GM19395 (cell line): Measurements from ENCODE around the gene INTU.
"Not testable (repeated sequence)": the region's sequence is repeated elsewhere in the genome, so short reads cannot be mapped to it uniquely, and the experiment has no call there.

Source experiments
- ATAC-seq: cut with Tn5 transposase; IDR thresholded peaks from one replicate; pipeline ENCODE4 v1.9.1; 2021; ENCODE audit warnings: mild to moderate bottlenecking, moderate library complexity; ENCODE audit not compliant: unreplicated experiment

Gene INTU

DNA sequence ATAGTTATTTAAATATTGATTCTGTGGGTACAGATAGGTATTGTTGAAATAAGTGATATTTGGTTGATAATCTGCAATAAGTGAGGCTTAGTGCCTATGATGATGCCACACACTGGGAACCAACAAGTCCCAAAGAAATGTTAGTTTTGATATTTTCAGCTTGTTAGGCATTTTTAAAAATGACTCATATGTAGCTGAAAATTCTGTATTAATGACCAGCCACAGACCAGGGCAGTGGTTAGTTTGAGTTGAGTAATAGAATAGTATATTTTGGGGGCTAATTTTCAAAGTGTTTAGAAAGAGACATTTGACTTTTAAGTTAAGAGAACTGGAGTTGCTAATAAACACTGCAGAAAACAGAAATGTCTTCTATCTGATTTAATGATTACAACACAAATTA is 9.4 kb downstream of the INTU start:
- ATAC-seq, result no peak

DNA sequence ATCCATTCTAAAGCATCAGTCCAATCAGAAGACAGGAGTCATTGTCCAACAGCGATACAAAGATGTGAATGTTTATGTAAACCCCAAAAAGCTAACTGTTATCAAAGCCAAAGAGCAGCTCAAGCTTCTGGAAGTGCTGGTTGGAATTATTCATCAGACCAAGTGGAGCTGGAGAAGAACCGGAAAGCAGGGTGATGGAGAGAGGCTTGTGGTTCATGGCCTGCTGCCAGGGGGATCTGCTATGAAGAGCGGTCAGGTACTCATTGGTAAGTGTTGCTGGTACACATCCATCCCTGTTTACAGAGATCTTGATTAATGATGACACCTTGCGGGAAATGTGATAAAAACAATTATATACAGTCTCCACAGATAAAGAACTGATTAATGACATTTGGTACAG is 11.0 kb downstream of the INTU start:
- no peak for ATAC-seq

DNA sequence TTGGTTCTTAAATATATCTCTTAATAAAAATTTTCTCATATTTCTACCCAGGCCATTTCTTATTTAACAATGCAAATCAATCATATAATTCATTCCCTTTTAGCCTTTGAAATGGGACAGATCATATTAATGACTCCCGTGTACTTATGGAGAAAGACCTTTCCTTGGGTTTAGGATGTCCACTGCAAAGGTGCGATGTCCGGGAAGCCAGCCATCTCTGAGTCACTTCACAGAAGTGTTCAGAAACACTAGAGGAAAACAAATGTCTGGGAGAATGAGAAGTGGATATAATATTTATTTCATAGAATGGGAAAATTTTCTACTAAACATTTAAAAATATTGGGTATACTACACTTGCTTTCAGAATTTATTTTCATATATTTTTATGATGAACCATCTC is 15.3 kb downstream of the INTU start:
- no peak for ATAC-seq

DNA sequence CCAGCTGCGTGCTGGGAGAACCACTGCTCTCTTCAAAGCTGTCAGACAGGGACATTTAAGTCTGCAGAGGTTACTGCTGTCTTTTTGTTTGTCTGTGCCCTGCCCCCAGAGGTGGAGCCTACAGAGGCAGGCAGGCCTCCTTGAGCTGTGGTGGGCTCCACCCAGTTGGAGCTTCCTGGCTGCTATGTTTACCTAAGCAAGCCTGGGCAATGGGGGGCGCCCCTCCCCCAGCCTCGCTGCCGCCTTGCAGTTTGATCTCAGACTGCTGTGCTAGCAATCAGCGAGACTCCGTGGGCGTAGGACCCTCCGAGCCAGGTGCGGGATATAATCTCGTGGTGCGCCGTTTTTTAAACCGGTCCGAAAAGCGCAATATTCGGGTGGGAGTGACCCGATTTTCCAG is 22.8 kb downstream of the INTU start:
- ATAC-seq, result not testable (repeated sequence)

DNA sequence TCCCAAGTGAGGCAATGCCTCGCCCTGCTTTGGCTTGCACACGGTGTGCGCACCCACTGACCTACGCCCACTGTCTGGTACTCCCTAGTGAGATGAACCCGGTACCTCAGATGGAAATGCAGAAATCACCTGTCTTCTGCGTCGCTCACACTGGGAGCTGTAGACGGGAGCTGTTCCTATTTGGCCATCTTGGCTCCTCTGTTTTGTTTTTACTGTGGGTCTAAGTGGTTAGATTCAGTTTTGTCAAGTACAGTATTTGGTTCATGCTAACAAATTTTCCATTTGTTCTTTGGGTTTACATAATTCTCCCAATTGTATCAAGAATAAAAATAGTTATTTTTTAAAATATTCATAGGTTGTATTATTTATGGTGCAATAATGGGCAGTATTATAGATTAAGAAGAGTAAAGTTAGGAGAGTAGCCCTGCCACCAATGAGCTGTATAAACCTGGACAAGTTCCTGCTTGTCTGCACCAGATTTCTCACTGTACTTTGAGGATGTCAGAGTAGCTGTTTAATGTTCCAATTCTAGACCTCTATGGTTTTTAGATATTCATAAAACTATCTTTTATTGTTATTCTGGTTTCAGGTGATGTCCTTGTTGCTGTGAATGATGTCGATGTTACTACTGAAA is 23.4 kb downstream of the INTU start:
- no peak for ATAC-seq

DNA sequence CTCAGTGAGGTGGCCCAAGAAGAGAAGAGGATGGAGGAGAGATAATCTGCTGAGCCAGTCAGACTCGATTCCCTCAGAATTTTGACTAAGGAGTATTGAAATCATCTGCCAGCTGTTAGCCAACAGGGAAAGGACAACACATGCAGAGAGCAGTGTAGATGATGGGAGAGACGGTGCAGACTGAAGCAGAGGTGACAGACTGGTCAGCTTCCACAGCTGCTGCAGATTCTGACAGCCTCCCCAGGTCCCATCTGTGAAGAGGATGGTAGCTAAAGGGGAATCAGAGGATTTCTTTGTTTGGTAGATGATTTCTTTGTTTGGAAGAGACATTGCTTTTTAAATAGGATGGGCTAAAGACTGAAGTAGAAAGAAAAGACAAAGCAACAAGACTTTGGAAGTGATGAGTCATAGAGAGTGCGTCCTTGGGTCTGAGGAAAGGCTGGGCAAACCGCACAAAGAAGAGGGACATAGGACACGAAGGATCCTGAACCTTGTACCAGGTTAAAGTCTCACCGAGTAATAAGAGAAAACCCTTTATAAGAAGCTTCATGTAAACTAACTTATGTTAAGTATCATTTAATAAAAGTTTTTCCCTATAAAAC is 27.6 kb downstream of the INTU start:
- ATAC-seq, result no peak

DNA sequence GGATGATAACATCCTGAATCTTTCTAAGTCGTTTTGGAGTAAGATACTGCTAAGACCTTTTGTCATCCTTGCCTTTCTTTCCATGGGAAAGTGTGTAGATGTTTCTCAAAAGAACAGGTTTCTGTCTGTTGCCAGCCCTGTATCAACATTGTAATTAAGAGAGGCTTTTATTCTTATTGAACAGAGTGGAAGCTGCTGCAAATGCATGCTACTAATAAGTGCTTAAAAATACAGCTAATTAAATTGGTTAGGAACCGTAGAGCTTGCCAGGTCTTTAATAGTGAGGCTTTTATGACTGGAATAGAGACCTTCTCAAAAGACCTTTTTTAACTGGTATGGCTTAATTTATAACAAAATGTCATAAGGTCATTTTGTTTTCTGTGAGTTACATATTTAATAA is 34.4 kb downstream of the INTU start:
- no peak for ATAC-seq

DNA sequence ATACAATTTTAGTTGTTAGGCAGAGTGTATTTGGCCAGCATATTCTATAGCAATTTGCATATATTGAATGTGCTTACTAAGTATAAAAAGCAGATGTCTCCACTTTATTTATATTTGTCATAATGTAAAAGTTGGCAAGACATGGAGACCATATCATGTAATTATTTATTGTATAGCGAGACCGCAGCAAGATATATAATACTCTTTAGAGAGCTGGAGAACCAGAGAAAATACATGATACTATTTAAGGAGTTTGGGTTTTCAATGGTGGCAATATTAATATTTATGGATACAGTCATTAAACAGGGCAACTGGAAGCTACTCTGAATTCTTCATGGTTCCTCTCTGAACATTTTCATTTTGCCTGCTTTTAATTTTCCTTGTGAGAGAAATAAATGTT is 35.0 kb downstream of the INTU start:
- no peak for ATAC-seq

DNA sequence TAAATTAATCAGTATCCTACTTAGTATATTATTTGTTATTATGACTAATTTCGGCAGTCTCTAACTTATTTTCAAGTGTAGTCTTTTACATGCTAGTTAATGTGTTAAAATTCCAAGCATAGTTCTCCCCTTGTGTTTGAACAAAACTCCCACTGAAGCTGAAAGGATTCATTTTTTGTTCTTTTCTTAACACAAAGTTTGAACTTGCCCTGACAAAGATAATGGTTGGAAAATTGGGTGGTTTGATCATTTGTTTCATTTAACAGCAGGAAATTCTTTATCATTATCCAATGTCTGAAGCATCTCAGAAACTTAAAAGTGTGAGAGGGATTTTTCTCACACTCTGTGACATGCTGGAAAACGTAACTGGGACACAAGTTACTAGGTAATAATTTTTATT is 36.0 kb downstream of the INTU start:
- ATAC-seq, result no peak

DNA sequence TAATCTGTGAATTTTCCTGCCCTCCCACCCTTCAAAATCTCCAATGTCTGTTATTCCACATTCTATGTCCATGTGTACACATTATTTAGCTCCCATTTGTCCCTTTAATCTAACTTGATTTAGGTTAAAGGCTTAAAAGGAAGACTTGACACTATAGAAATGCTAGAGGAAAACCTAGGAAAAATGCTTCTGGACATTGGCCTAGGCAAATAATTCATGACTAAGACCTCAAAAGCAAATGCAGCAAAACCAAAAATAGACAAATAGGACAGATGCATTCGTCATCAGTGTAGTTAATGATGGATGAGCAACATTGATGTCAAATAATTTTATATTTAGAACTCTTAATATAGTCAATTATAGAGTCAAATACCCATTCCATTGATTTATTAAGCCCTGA is 36.9 kb downstream of the INTU start:
- no peak for ATAC-seq

DNA sequence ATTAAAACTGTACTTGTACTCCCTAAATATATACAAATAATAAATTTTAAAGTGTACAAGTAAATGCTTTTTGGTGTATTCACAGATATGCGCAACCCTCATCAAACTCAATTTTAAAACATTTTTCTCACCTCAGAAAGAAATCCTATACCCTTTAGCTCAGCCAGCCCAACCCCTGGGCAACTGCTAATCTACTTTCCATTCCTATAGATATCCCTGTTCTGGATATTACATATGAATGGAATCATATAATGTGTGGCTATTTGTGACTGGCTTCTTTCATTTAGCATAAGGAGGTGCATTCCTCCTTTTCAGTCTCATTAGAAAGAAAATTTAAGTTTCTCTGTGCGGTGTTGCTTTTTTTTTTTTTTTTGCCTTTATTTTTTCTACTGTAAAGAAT is 39.4 kb downstream of the INTU start:
- ATAC-seq, result no peak

DNA sequence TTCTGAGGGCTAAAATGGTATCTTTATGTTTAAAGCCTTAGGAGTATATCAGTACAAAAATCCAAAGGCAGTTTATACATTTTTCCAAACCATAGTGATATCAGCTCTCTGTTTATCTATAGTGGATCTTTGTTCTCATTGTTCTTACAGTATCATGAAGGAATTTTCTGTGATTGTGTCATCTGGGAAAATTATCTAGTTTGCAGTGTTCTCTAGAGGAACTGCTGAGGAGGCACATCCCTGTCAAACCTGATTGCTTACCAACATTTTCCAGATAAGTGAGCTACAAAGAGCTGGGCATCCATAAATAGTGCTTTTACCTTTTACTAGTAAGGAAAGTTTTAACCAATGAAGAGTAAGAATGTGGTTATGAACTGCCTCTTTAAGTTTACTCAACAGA is 52.5 kb downstream of the INTU start:
- ATAC-seq, result no peak

DNA sequence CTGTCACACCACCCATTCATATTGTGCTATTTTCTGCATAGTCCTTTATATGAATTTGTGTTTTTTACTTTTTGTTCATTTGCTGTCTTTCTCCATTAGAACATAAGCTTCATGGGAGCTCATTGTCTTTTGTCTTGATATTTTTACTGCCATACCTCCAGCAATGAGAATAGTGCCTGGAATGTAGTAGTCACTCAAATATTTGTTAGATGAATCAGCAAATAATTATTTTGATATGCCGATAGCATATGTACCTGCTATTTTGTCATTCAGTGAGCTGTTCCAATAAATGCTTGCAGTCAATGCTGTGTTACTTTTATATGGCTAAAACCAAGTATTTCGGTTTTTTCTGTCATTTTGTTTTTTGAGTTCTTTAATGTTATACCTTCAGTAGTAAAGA is 53.9 kb downstream of the INTU start:
- no peak for ATAC-seq

DNA sequence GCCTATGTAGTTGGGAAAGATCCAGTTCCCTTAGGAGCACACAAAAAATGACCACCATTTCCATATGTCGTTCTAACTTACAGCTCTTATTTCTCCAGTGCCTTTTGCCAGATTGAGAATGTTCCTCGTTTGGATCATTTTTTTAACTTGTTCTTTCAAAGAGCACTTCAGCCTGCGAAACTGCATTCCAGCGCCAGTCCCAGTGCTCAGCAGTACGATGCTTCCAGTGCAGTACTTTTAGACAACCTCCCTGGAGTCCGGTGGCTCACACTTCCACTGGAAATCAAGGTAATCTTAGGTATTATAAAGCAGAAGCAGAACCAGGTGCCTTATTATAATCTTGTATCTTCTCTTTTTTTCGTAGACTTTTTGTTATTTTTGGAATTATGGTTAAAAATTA is 54.8 kb downstream of the INTU start:
- ATAC-seq, result no peak

DNA sequence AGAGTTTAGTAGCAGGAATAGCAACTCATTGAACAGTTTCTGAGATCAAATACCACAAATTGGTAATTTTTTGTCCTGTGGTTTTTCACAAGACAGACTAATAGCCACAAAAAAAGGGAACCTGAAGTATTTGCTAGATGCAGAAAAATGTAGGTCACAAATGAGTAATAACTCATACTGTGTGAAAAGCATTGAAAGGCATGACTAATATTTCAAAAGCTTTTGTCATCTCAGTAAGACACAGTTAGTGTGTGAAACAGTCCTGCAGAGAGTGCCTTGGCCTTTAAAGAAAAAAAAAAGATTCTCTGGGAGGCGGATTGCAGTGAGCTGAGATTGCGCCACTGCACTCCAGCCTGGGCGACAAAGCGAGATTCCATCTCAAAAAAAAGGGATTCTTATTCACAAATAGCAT is 66.0 kb downstream of the INTU start:
- peak; percentile 100 for ATAC-seq

DNA sequence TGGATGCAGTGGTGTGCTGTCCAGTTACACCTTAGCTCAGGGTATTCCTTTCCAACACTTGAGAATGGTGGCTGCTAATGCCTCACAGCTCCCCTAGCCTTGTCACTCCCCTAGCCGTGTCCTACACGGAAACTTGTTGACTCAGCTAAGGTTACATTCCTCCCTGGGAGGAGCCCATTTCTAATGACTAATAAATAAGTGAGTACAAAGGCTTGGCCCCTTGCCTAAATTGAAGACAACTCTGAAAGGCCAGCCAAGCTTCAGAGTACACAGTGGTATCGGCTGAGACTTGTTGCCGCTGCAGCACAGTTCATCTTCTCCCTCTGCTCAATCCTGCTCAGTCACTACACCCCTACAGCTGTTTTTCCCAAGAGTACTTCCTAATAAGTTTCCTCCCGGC is 76.2 kb downstream of the INTU start:
- ATAC-seq, result no peak

DNA sequence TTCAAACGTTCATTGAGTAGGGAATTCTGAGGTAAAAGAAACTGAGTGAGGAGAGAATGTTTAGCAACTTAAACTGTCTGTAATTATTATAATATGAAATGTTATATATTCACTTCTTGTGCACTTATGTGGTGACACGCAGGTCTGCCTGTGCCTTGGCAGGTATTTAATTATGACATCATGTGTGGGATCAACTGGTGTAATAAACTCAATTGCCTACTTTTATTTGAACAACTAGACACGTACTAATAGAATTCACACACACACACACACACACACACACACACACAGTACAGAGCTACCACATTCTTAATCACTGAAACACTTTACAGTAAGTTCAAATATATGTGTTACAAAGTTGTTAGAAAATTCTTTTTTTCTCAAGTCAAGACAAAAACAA is 76.7 kb downstream of the INTU start:
- no peak for ATAC-seq

DNA sequence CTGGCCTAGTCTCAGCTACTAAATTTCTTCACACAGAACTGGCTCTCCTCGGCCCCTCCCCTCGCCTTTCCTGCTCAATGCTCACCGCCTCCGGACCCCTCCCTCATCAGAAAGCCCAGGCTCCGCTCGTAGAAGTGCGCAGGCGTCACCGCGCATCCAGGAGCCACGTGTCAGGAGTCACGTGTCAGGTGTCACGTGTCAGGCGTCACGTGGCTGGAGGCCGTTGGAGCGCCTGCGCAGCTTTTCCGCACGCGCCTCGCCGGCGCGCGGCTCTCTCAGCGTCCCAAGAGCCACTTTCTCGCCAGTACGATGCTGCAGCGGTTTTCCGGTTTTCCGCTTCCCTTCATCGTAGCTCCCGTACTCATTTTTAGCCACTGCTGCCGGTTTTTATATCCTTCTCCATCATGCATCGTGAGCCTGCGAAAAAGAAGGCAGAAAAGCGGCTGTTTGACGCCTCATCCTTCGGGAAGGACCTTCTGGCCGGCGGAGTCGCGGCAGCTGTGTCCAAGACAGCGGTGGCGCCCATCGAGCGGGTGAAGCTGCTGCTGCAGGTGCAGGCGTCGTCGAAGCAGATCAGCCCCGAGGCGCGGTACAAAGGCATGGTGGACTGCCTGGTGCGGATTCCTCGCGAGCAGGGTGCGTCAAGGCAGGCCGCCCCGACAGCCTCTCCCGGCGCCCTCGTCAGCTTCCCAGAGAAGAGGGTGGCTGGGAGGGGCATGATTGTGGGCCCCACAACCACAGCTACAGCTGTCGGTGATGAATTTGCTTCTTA is 97.6 kb downstream of the INTU start, which contains the start of gene SLC25A31:
Gene SLC25A31 (plus strand): TSS at position 259 of the 772 bp plus-strand sequence. CDS start 146 bp downstream, at position 405.
- ATAC-seq, result no peak

DNA sequence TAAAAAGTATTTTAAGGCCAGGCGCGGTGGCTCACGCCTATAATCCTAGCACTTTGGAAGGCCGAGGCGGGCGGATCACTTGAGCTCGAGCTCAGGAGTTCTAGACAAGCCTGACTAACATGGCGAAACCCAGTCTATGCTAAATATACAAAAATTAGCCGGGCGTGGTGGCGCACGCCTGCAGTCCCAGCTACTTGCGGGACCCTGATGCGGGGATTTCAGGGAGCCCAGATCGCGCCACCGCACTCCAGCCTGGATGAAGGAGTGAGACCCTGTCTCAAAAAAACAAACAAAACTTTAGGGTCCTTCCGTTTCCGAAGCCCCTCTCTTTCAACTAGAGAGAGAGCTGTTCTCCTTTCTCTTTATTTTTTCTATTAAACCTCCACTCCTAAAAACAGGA is 98.6 kb downstream of the INTU start:
- ATAC-seq, result no peak

DNA sequence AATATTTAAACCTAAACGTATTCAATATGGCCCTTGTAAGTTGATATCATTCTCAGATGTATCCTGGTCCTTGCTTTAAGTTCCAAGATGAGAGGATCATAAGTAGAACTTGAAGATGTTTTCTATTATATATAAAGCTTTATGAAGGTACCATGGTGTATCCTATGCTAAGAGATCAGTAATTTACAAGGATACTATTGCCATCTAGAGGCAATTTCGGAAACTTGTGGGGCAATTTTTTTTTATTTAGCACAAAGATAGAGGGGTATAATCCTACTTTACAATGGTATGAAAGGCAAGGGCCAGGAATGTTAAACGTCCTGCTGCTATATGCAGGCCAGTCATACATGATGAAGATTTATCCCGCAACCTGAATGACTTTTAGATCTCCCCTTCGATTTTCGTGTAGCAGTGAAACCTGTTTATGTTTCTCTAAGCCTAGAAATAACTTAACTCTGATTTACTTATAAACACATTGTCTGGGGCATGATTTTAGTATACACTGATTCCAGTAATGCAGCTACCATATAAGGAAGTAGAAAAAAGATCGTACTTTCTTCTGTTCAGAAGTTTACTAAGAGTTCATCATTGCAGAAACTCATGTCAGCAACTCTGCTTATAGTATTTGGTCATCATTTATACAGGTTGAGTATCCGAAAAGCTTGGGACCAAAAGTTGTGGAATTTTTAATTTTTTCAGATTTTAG is 100.0 kb downstream of the INTU start:
- peak; percentile 87 for ATAC-seq

DNA sequence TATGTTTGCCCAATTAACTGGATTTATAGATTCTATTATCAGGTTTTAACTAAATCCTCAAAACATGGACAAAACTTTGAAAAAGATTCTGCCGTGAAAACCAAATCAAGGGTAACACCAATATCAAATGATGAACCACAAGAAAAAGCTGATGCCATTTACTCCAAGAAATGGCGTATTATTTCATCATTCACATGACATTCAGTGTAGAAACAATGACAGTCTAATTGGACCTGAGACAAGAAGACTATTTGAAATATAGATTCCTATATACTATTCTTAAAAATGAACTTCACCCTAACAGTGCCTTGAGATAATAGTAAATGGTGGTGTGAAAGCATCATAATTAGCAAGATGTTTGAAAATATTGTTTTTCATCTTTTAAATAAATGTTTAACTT is 102.2 kb downstream of the INTU start:
- ATAC-seq, result no peak

DNA sequence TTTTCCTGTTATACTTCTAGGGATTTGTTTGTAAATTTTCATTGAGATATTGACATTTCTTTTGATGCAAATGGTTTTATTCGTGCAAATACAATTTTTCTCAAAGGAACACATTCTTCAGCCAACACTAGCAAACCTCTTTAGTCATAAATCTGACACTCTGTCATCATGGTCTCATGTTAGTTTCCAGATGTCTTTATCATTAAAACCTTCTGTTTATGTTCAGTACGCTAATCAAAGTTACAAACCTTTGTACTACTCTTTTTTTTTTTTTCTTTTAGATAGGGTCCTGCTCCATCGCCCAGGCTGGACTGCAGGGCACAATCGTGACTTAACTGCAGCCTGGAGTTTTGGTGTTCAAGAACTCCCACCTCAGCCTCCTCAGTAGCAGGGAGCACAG is 104.5 kb downstream of the INTU start:
- ATAC-seq, result no peak
